ENCODE results near the gene CAPN5.
"Not testable (repeated sequence)": the region's sequence is repeated elsewhere in the genome, so short reads cannot be mapped to it uniquely, and the experiment has no call there.

CAPN5 gene

GRCh38 chr11:77085652-77086051, 18.9 kb downstream of the CAPN5 start:
- no peak for FAIRE-seq

- no peak for FAIRE-seq
These were observed 20.0 kb downstream of the CAPN5 start for GRCh38 chr11:77086521-77087472.

- no peak for FAIRE-seq
These were observed 21.0 kb downstream of the CAPN5 start for GRCh38 chr11:77087723-77088225.

GRCh38 chr11:77088236-77089003, 21.6 kb downstream of the CAPN5 start:
- no peak for FAIRE-seq

GRCh38 chr11:77089004-77089545, 22.3 kb downstream of the CAPN5 start:
- FAIRE-seq = no peak

GRCh38 chr11:77090046-77090372, 23.2 kb downstream of the CAPN5 start:
- FAIRE-seq = no peak

- no peak for FAIRE-seq
These were observed 23.8 kb downstream of the CAPN5 start for GRCh38 chr11:77090373-77091111.

- no peak for FAIRE-seq
These were observed 24.6 kb downstream of the CAPN5 start for GRCh38 chr11:77091146-77091940.

- FAIRE-seq = no peak
These were observed 25.6 kb downstream of the CAPN5 start for GRCh38 chr11:77092382-77092781.

GRCh38 chr11:77093056-77093891, 26.5 kb downstream of the CAPN5 start:
- FAIRE-seq = no peak

- FAIRE-seq = no peak
These were observed 27.4 kb downstream of the CAPN5 start for GRCh38 chr11:77093987-77094840.

- FAIRE-seq = no peak
These were observed 28.1 kb downstream of the CAPN5 start for GRCh38 chr11:77094841-77095365.

GRCh38 chr11:77095551-77096490, 29.1 kb downstream of the CAPN5 start:
- no peak for FAIRE-seq

GRCh38 chr11:77096591-77097019, 29.8 kb downstream of the CAPN5 start:
- FAIRE-seq = no peak

GRCh38 chr11:77097180-77097579, 30.4 kb downstream of the CAPN5 start:
- FAIRE-seq = not testable (repeated sequence)

GRCh38 chr11:77100166-77101042, 33.6 kb downstream of the CAPN5 start:
- no peak for FAIRE-seq

GRCh38 chr11:77101043-77101537, 34.3 kb downstream of the CAPN5 start:
- FAIRE-seq = no peak
